Stimulated activated CD8-positive, alpha-beta memory T cell treated with anti-CD3 and anti-CD28 coated beads, Interleukin-4, amount 100 ng/mL, for 4 hours (primary cell): ENCODE data around the gene TPRG1L.
A peak's percentile ranks its signal among the peaks of the same experiment; 100 is the strongest.
"Not testable (repeated sequence)": the region's sequence is repeated elsewhere in the genome, so short reads cannot be mapped to it uniquely, and the experiment has no call there.

ENCODE experiments used
- DNase-seq, 2 donors: peaks; one replicate each; pipeline ENCODE4 v3.0.0-alpha.2; 2020; ENCODE audit warnings: low read depth in 2 of 2, low spot score in 1 of 2

TPRG1L gene

DNA sequence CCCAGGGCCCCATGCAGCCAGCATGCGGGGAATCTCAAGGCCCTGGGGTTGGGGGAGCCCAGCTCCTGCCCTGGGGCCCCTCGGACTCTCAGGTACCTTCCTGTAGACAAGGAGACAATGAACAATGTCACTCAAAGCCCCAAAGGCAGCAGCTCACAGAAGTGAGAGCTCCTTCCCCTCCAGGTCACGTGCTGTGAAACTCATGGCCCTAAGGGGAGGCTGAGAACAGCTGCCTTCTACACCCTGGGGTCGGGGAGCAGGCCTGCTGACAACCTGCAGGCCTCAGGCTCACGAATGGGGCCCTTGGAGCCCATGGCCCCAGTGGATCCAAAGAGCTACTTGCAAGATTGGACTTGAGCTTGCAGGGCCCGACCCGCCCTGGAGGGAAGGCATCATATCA, 16.7 kb upstream of the TPRG1L start:
- no peak for DNase-seq

DNA sequence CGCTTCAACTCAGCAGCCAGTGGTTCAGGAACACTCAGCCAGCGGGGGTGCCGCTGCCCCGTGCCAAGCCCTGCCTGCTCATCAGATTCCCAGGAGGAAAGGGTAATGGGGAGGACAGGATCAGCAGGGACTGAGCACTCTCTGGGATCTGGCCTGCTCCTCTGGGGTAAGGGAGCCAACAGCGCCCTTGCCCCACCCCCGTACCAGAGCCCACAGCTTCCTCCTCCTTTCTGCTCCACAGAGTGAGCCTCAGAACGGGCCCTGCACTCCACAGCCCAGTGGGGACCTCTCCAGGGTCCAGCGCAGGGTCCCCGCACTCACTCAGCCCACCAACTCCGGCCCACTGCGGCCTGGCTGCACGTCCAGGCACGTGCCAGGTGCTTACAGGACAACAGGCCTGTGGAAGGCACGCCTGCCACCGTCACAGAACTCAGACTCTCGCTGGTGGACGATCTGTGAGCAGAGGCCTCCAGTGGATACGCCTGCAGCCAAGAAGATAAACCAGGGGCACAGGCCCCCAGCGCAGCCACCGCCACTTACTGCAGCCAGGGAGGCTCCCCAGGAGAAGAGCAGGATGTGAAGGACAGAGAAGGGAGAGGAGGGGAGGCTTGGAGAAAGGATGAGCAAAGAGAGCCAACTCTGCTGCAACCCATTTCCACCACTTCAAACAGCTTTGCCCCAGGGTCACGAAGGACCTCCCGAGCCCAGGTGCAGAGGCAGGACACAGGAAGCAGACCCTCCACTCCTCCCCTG, 15.6 kb upstream of the TPRG1L start:
- DNase-seq, result no peak

- no peak for DNase-seq
Observed at GRCh38 chr1:3609769-3610526, 14.9 kb upstream of the TPRG1L start.

DNA sequence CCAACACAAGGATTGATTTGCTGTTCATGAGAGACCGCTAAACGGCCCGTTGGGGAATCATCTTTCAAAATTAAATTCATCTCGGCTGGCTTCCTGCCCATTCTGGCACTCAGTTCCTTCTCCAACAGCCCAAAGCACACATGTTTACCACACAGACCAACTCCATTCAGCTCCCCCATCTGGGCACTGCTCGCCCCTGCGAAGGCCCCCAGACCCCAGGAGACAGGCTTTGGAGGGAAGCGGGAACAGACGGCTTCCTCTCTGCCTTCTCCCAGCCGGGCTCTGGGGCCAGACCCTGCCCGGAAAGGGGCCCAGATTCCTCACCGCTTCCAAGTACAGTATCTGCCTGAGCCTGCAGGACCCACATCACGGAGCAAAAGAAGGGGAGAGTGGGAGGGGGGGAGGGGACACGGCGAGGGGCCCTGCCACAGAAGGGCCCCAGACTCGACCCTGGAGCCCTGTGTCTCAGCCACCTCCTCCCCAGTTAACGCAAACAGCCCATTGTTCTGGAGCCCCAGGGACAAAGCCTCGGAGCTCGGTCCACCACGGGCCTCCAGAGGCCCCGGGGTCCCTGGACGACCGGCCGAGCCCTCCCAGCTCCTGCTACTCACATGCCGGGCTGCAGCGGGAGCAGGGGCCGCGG, 14.2 kb upstream of the TPRG1L start:
- DNase-seq, result no peak

- DNase-seq, result peak; percentile 31 to 48
Observed at GRCh38 chr1:3611170-3612019, 13.4 kb upstream of the TPRG1L start, which contains the start of gene MEGF6. MEGF6 (minus strand) TSS chr1:3611508; CDS start chr1:3611268, 240 bp downstream.

GRCh38 chr1:3612123-3612522, 12.7 kb upstream of the TPRG1L start:
- DNase-seq, result no peak

DNA sequence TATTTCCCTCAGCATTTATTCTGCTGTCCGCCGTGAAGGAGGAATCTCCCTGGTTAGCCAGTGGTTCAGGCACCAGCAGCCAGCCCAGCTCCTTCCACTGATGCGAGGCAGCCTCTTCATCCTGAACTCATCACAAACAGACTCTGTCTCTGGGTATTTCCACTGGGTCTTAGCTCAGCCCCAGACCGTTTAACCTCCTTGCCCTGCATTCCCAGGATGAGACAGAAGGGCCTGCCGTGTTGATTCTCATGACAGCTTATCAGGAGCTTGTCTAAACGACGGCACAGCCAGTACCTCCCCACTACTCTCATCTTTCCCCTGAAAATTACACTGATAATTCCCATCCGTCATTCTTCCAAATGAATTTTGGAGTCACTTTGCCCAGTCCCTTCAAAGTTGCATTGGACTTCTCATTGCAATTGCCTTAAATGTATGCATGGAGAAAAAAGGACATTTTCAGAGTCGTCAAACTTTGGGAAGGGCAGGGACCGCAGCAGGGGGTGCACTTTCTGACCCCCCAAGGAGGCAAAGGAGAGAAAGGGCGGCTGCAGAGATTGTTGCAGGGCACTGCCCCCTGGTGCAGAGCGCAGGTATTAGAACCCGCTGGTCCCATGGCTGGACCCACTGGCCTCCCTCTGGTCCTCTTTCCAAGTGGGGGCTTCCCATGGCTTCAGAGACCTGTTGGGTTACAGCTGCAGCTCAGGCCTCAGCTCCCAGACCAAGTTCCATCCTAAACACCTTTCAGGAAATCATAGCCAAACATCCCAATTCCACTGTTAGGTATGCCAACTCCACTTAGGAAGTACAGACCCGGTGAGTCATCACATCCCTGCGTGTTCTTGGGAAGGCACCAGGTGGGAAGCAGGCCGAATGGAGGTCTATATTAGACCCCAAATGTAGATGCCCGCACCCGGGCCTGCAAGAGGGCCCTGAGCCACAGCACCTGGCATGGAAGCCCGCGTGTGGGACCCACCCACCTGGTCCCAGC, 9.8 kb upstream of the TPRG1L start:
- no peak for DNase-seq

GRCh38 chr1:3616861-3617260, 8.0 kb upstream of the TPRG1L start:
- DNase-seq, result no peak

- no peak for DNase-seq
Observed at GRCh38 chr1:3617806-3618345, 6.9 kb upstream of the TPRG1L start.

GRCh38 chr1:3618531-3618880, 6.3 kb upstream of the TPRG1L start:
- DNase-seq, result no peak

DNA sequence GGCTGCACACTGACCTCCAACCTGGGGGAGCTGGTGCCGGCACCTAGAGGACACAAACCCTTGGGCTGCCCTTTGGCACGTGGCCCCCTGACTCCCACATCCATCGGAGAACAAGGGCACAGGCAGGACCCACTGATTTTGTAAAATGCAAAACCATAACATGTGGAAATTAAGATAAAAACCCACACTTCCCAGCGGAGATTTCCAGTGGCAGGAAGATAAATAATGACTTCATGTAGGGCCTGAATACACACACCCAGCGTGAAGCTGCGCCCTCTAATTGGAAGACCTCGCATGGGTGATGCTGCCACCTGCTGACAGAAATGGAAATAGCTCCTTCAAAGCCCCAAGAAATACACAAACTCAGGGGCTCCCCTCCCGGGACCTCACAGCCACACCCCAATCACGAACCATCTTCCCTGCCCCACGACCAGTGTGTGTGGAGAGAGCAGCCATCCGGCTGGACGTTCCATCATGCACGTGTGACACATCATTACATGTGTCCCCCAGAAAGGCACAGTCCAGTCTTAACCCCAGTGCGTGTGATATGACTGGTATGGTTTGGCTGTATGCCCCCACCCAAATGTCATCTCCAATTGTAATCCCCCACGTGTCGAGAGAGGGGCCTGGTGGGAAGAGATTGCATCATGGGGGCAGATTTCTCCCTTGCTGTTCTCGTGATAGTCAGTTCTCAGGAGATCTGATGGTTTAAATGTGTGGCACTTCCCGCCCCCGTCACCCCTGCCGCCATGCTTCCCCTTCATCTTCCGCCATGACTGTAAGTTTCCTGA, 5.7 kb upstream of the TPRG1L start:
- DNase-seq, result peak; percentile 40 to 65

GRCh38 chr1:3620708-3621107, 4.1 kb upstream of the TPRG1L start:
- DNase-seq, result no peak

DNA sequence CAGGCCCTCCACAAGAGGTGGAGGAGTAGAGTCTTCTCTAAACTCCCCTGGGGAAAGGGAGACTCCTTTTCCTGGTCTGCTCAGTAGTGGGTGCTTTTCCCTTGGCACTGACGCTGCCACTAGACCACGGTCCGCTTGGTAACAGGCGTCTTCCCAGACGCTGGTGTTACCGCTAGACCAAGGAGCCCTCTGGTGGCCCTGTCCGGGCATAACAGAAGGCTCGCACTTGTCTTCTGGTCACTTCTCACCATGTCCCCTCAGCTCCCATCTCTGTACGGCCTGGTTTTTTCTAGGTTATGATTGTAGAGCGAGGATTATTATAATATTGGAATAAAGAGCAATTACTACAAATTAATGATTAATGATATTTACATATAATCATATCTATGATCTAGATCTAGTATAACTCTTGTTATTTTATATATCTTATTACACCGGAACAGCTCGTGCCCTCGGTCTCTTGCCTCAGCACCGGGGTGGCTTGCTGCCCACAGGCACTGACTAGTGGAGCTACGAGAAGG, 3.6 kb upstream of the TPRG1L start:
- not testable (repeated sequence) for DNase-seq

DNA sequence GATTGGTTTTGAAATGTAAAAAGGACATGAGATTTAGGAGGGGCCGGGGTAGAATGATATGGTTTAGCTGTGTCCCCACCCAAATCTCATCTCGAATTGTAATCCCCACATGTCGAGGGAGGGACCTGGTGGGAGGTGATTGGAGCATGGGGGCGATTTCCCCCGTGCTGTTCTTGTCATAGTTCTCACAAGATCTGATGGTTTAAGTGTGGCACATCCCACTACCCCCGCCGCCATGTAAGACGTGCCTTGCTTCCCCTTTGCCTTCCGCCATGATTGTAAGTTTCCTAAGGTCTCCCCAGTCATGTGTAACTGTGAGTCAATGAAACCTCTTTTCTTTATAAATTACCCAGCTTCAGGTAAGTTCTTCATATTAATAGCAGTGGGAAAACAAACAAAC, 2.7 kb upstream of the TPRG1L start:
- not testable (repeated sequence) for DNase-seq

- DNase-seq, result no peak
Observed at GRCh38 chr1:3623441-3624199, 1.2 kb upstream of the TPRG1L start.

DNA sequence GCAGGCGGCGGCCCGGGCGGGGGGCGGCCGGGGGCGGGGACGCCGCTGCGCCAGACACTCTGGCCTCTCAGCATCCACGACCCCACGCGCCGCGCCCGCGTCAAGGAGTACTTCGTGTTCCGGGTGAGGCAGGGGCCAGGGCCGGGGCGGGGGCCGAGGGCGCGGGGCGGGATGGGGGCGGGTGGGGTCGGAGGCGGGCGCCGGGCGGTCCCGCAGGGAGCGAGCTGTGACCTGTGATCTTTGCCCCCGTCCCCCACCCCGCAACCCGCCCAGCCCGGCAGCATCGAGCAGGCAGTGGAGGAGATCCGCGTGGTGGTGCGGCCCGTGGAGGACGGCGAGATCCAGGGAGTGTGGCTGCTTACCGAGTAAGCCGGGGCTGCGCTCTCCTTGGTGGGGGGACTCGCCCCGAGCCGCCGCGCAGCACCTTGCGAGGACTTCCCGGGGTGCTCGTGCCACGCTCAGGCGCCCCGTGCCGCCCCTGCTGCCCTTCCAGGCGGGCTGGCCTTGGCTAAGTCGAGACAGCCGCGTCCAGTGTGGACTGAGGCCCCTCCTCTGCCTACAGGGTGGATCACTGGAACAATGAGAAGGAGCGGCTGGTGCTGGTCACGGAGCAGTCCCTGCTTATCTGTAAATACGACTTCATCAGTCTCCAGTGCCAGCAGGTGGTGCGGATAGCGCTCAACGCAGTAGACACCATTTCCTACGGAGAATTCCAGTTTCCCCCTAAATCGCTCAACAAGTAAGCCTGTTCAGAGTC, 514 bp downstream of the TPRG1L start:
- peak in 1 of 2 donors; percentile 6 for DNase-seq

- no peak for DNase-seq
Observed at GRCh38 chr1:3626025-3626424, 1.2 kb downstream of the TPRG1L start.
